ENCODE measurements around the gene PLA2G4E.
A peak's percentile ranks its signal among the peaks of the same experiment; 100 is the strongest.

PLA2G4E gene

GRCh38 chr15:41951571-41951970 lies 69.3 kb downstream of the PLA2G4E start:
- no peak for DNase-seq

GRCh38 chr15:41950489-41950888 lies 70.4 kb downstream of the PLA2G4E start:
- no peak for DNase-seq

GRCh38 chr15:41950127-41950483 lies 70.7 kb downstream of the PLA2G4E start:
- DNase-seq = no peak

DNA sequence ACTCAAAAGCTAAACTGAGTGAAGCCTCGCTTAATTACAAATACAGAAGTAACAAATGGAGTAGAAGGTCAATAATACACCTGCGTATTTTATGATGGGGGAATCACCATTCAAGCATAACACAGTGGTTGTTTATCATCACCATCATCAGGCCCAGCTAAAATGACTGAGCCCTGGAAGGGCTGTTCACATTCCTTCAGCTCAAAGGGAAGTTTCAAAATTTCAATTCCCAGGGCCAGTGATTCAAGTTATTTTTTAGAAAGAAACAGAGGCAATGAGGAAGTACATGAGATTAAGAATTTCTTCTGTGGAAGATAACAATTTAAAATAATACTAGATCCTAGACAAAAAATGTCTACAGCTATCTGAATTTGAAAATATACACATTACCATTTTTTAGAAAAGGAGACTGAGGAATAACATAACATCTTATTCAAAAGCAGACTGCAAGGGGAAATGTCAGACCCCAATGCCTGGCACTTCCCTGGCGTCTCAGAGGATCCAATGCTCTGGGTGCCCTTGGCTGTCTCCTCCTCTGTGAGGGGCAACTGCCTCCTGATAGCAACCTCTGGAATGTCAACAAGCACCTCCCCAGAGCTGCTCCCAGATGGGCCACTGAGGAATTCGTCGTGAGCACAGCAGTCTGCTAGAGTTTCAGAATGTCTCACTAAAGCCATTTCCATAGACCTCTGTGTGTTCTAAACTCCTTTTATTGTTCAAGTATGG lies 71.3 kb downstream of the PLA2G4E start:
- DNase-seq = no peak

GRCh38 chr15:41948490-41948889 lies 72.4 kb downstream of the PLA2G4E start:
- DNase-seq = no peak

DNA sequence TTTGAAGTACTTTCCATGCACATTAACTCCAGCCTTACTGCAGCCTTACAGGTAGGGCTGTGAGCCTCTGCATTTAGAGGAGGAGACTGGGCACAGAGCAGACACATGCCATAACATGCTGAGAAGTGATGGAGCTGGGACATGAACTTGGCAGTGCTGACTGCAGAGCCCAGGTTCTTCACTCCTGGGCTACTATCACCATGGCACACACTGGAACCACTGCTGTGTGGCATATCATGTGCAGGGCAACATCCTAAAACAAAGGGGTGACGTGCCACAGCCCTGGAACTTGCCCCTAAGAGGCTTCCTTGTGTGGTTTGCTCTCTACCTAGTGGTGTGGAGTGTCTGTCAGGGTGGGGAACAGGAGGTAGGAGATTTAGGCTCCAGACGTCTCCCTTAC lies 73.9 kb downstream of the PLA2G4E start:
- no peak for DNase-seq

DNA sequence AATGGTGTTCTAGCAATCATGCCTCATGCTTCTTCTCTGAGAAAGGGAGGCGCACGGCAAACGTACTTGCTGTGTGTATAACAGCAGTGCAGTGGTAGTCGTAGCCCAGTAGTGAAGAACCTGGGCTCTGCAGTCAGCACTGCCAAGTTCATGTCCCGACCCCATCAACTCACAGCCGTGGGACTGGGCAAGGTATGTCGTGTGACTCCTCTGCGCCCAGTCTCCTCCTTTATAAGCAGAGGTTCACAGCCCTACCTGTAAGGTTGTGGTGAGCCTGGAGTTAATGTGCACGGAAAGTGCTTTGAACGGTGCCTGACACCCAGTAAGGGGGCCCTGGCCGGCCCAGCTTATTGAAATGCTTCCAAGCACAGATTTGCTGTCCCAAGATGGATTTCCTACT lies 75.1 kb downstream of the PLA2G4E start:
- no peak for DNase-seq

GRCh38 chr15:41945221-41945620 lies 75.6 kb downstream of the PLA2G4E start:
- no peak for DNase-seq

- DNase-seq = no peak
These were observed 76.4 kb downstream of the PLA2G4E start for GRCh38 chr15:41944313-41944940.

DNA sequence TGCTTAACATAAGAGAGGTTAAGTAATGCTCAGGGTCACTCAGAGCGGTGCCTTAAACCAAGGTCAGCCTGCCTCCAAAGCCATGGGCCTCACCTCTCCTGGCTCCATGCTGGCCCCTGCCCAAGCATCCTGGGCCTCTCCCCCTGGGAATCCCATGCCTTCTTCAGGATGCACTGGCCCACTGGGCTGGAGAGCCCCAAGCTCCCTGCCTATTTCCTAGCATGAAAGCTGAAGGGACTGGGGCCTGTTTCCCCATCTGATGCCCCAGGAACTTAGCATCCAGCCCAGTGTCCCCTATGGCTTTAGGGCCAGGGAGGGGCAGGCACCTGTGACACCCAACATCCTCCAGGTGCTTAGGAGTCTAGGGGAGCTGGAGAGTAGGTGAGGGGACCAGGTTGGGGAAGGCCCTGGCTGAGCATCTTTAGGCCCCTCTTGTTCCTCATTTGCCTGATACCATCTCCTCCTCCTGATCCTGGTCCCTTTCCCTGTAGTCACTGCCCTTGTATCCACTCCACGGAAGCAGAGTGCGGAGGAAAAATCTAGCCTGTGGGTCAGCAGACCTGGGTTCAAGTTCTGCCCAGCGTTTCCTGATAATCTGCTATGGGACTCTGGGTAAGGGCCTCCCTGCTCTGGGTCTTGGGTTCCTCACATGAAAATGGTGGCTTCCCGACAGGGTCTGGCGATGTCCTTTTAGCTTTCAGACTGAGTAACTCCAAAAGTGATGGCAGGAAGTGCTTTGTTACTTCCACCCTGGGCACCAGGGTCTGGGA lies 77.1 kb downstream of the PLA2G4E start:
- no peak for DNase-seq

DNA sequence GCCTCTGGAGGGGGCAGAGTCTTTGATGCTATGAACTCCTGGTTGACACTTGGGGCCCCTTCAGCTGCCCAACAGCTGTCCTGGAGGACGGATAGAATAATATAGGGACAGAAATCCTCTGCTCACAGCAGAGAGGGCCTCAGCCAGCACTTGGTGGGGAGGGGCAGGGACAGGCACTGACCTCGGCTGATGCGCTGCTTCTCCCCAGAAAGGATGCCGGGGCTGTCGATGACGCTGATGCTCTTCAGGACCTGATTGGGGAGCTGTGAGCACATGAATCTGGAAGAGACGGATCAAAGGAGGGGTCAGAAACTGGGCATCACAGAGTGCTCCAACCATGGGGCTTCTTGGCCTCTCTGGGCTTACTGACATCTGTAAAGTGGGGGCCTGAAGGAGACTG lies 78.0 kb downstream of the PLA2G4E start:
- DNase-seq = no peak

DNA sequence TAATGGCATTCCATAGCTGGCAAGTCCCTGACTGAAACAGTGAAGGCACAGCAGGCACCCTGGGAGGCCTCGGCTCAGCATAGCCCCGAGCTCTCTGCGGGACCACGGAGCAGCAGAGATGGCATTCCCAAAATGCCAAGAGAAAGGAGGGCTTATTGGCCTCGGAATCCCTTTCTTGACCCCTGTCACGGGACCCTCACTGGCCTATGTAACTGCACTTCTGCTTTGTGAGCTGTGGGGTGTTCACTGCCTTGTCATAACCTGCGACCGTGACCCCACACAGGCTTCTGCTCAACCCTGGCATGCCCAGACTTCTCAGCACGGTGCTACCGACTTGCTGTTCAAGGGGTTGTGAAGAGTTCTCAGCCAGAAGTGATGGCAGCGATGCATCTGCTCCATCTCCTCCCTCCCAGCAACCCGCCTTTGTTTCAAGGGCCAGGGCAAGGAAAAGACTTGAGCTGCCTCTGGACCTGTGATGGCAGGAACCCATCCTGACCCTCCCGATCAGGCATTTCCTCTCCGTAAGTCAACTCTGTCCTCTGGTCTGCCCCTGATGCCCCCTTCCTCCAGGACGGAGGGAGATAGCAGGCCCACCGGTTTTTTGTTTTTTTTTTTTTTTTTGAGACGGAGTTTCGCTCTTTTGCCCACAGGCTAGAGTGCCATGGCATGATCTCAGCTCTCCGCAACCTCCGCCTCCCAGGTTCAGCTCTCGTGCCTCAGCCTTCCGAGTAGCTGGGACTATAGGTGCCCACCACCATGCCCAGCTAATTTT lies 79.0 kb downstream of the PLA2G4E start:
- no peak for DNase-seq

GRCh38 chr15:41940441-41940857 lies 80.4 kb downstream of the PLA2G4E start:
- DNase-seq = peak; percentile 58 to 67

- DNase-seq = no peak
These were observed 80.9 kb downstream of the PLA2G4E start for GRCh38 chr15:41939986-41940385.

DNA sequence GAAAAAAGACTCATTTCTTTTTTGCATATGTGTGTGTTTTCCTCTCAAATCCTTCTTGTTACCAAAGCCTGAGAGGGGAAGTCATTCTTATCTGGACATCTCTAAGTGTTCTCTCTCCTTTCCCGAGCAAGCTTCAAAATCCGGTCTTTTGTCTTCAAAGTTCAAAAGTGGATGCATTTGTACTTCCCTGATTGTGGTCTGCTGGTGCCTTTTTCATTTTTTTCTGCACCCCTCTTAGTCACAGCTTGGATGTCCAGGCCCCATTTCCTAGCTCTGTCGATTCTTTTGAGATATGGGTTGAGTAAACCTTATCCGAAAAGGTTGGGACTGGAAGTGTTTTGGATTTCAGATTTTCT lies 83.3 kb downstream of the PLA2G4E start:
- DNase-seq = no peak

DNA sequence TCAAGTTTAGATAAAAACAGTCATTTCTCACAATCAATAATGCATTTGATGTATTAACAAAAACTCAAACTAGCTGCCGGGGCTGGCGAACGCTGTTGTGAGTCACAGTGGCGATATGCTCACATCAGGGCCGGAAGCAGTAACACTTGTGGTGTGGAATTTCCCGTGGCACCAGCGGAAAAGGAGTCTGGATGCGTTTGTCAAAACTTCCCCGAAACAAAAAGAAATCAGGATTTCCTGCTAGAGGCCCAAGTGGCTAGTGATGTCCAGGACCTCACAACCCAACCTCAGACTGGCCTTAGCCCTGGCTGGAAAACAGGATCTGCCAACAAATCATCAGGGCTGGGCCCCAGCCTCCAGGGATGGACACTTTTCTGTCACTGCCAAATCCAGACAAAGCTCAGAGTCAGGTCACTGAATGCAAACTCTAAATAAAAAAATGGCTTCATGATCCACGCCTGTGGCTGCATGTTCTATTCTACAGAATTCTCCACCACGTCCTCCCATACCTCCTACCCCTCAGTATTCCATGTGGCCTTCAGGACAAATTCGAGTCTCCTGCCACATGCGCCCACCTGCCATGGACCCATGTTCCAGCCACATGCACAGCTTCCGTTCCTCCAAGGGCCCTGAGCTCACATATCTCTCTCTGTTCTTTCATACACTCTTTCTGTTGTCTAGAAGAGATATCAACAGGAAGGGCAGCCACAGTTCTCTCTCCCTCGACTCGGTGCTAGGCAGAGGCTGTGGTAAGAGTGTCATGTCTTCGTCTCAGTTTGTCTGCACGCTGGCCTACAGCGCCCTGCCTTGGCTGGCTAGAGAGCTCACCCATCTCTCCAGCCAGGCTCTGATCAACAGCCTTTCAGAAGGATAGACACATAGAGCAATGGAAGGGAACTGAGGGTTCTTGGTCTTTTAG lies 83.9 kb downstream of the PLA2G4E start:
- DNase-seq = peak; percentile 79 to 81

DNA sequence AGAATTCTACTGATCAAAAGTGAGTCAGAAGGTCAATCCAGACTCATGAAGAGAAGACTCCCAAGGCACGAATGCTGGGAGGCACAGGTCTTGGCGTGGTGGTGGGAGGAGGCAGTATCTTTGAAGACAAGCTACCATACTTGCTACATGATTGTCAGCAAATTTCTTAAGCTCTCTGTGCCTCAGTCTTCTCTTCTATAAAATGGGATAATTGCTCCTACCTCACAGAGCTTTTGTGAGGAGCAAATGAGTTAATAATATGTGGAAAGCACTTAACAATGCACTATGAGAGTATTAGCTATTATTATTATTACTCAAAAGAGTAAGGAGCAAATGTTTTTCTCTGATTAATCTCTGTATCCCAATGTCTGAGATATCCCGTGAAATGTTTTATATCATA lies 84.7 kb downstream of the PLA2G4E start:
- no peak for DNase-seq

GRCh38 chr15:41935566-41936020 lies 85.2 kb downstream of the PLA2G4E start:
- peak; percentile 27 to 30 for DNase-seq

DNA sequence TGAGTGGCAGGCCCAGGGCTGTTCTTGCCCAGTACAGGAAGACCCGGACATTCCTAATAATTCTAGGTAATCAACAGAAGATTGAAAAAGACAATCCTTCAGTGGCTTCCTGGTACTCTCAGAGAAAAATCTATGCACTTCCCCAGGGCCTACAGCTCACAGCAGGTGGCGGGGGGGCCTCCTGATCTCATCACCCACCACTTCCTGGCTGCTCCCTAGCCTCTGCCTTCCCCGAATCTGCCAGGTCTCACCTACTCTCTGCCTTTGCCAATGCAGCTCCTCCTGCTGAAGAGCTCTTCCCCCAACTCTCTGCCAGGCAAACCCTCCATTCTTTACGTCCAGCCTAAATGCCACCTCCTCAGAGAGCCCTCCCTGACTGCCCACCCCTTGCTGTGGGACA lies 86.0 kb downstream of the PLA2G4E start:
- DNase-seq = peak; percentile 69 to 72

GRCh38 chr15:41933771-41934170 lies 87.1 kb downstream of the PLA2G4E start:
- peak; percentile 25 to 27 for DNase-seq

DNA sequence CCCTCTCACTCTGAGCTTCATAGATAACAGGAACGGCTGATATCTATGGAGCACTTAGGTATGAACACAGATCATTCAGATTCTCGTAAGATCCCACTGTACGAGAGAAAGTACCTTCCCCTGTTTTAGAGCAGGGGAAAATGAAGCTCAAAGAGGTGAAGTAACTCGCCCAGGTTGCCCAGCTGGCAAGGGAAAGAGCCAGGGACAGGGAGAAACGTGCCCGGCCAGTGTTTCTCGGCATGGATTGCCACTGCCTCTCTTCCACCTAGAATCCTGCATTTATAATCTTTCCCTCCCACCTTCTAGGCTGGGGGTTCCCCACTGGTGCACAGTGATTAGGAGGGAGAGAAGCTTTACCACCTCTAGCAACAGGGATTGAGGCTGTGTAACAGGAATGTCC lies 87.5 kb downstream of the PLA2G4E start:
- no peak for DNase-seq
